Activated naive CD4-positive, alpha-beta T cell treated with anti-CD3 and anti-CD28 coated beads for 36 hours (primary cell): ENCODE data around the gene SERPINA12. TPM values are rescaled to one million over a fixed set of nuclear protein-coding genes. Genes with fewer than 3 reads are reported as not detected.

Experiments
- CTCF ChIA-PET: fragments of 350-600 bp; sonication (Branson Sonifier 250); formaldehyde crosslinking; loops from one replicate; lab custom pipeline; 2021; ENCODE audit warnings: antibody characterized with exemption; lab: Charles Lee
- DNase-seq: peaks from one replicate; pipeline ENCODE4 v3.0.0-alpha.2; 2020
- H3K27ac Mint-ChIP-seq: one replicate; pipeline ENCODE4 v1.8.0; 2021; ENCODE audit warnings: mild to moderate bottlenecking, mixed read lengths
- H3K27me3 Mint-ChIP-seq: one replicate; pipeline ENCODE4 v1.8.0; 2021; ENCODE audit warnings: low read depth, mixed read lengths
- H3K36me3 Mint-ChIP-seq: one replicate; pipeline ENCODE4 v1.8.0; 2021; ENCODE audit warnings: low read depth, mixed read lengths
- H3K4me1 Mint-ChIP-seq: one replicate; pipeline ENCODE4 v1.8.0; 2021; ENCODE audit warnings: low read depth, mixed read lengths
- H3K4me3 Mint-ChIP-seq: one replicate; pipeline ENCODE4 v1.8.0; 2021; ENCODE audit warnings: mild to moderate bottlenecking, moderate library complexity, mixed read lengths
- H3K9me3 Mint-ChIP-seq: one replicate; pipeline ENCODE4 v1.8.0; 2021; ENCODE audit warnings: mixed read lengths
- intact Hi-C: fragments of 100-400 bp; cut with micrococcal nuclease; formaldehyde crosslinking; loops from one replicate; pipeline ENCODE4 v1.15.1; 2023
- total RNA-seq, 2 experiments: library from RNA; stranded (reverse); gene quantifications; one replicate each; pipeline ENCODE4 v1.2.3, GENCODE V29; 2021

The SERPINA12 gene
- total RNA-seq, 2 experiments from 2014 or later, result not detected

- CTCF ChIA-PET, result no interaction called here
- Mint-ChIP-seq H3K27me3 (peaks cover 24% of the 10 kb centered on the region), H3K9me3 (no peaks in the 10 kb centered on the region), H3K4me3 (no peak overlapping the region), H3K4me1 (no peaks in the 10 kb centered on the region), H3K36me3 (no peaks in the 10 kb centered on the region), H3K27ac (no peak overlapping the region)
- DNase-seq, result no peak
- intact Hi-C loops, result no loop called here
Observed at GRCh38 chr14:94451826-94452225, 57.4 kb downstream of the SERPINA12 start.

- CTCF ChIA-PET, result no interaction called here
- intact Hi-C loops, result no loop called here
- H3K9me3 Mint-ChIP-seq, result no peaks in the 10 kb centered on the region
- no peak for DNase-seq
- no peak overlapping the region for H3K4me3 Mint-ChIP-seq
- H3K27me3 Mint-ChIP-seq, result peaks cover 24% of the 10 kb centered on the region
- no peaks in the 10 kb centered on the region for H3K36me3 Mint-ChIP-seq
- H3K4me1 Mint-ChIP-seq, result no peaks in the 10 kb centered on the region
- H3K27ac Mint-ChIP-seq, result no peak overlapping the region
Observed at GRCh38 chr14:94451091-94451771, 58.0 kb downstream of the SERPINA12 start.

- H3K4me3 Mint-ChIP-seq, result no peak overlapping the region
- CTCF ChIA-PET, result no interaction called here
- H3K27ac Mint-ChIP-seq, result no peak overlapping the region
Observed at GRCh38 chr14:94450722-94451090, 58.6 kb downstream of the SERPINA12 start.

GRCh38 chr14:94449930-94450329 is 59.3 kb downstream of the SERPINA12 start:
- Mint-ChIP-seq H3K9me3 (no peaks in the 10 kb centered on the region), H3K4me3 (no peak overlapping the region), H3K4me1 (no peaks in the 10 kb centered on the region), H3K36me3 (no peaks in the 10 kb centered on the region), H3K27me3 (peaks cover 17% of the 10 kb centered on the region), H3K27ac (no peak overlapping the region)
- no peak for DNase-seq
- intact Hi-C loops, result no loop called here
- CTCF ChIA-PET, result no interaction called here

More at GRCh38 chr14:94450722-94451090, 58.6 kb downstream of the SERPINA12 start:
- intact Hi-C loops, result no loop called here
- DNase-seq, result no peak
- H3K27me3 Mint-ChIP-seq, result peaks cover 21% of the 10 kb centered on the region
- H3K4me1 Mint-ChIP-seq, result no peaks in the 10 kb centered on the region
- H3K9me3 Mint-ChIP-seq, result no peaks in the 10 kb centered on the region
- no peaks in the 10 kb centered on the region for H3K36me3 Mint-ChIP-seq

- no peaks in the 10 kb centered on the region for H3K36me3 Mint-ChIP-seq
- H3K4me3 Mint-ChIP-seq, result no peak overlapping the region
- no peaks in the 10 kb centered on the region for H3K9me3 Mint-ChIP-seq
- H3K27me3 Mint-ChIP-seq, result peaks cover 9% of the 10 kb centered on the region
- CTCF ChIA-PET, result no interaction called here
- H3K4me1 Mint-ChIP-seq, result no peaks in the 10 kb centered on the region
- H3K27ac Mint-ChIP-seq, result no peak overlapping the region
- DNase-seq, result no peak
- intact Hi-C loops, result no loop called here
Observed at GRCh38 chr14:94448071-94448808, 61.0 kb downstream of the SERPINA12 start.

GRCh38 chr14:94447206-94447605 is 62.1 kb downstream of the SERPINA12 start:
- CTCF ChIA-PET, result interaction anchor here (0.5 to 1.1 kb wide), 2 partner anchors 13 to 39 kb away, joined by 3 to 5 read pairs; no protein-coding TSS in a partner anchor
- Mint-ChIP-seq H3K36me3 (no peaks in the 10 kb centered on the region), H3K9me3 (no peaks in the 10 kb centered on the region), H3K4me3 (no peak overlapping the region), H3K4me1 (no peaks in the 10 kb centered on the region), H3K27ac (no peak overlapping the region), H3K27me3 (peaks cover 8% of the 10 kb centered on the region)
- DNase-seq, result no peak
- intact Hi-C loops, result no loop called here

- CTCF ChIA-PET, result interaction anchor here (0.8 kb wide), 1 partner anchor 12 kb away, joined by 4 read pairs; no protein-coding TSS in a partner anchor
Observed at GRCh38 chr14:94446126-94446525, 63.1 kb downstream of the SERPINA12 start.

GRCh38 chr14:94445003-94445402 is 64.3 kb downstream of the SERPINA12 start:
- Mint-ChIP-seq H3K4me1 (no peaks in the 10 kb centered on the region), H3K9me3 (no peaks in the 10 kb centered on the region), H3K36me3 (no peaks in the 10 kb centered on the region), H3K27ac (no peak overlapping the region), H3K4me3 (no peak overlapping the region), H3K27me3 (peaks cover 13% of the 10 kb centered on the region)
- DNase-seq, result no peak
- CTCF ChIA-PET, result interaction anchor here (0.6 to 0.9 kb wide), 2 partner anchors 12 to 431 kb away, joined by 3 read pairs; no protein-coding TSS in a partner anchor
- intact Hi-C loops, result no loop called here

More at GRCh38 chr14:94446126-94446525, 63.1 kb downstream of the SERPINA12 start:
- intact Hi-C loops, result no loop called here
- Mint-ChIP-seq H3K27me3 (peaks cover 16% of the 10 kb centered on the region), H3K9me3 (no peaks in the 10 kb centered on the region), H3K4me1 (no peaks in the 10 kb centered on the region), H3K4me3 (no peak overlapping the region), H3K36me3 (no peaks in the 10 kb centered on the region), H3K27ac (no peak overlapping the region)
- DNase-seq, result no peak

- no peak for DNase-seq
- Mint-ChIP-seq H3K36me3 (no peaks in the 10 kb centered on the region), H3K9me3 (no peaks in the 10 kb centered on the region), H3K4me3 (no peak overlapping the region), H3K27me3 (peaks cover 16% of the 10 kb centered on the region), H3K4me1 (no peaks in the 10 kb centered on the region), H3K27ac (no peak overlapping the region)
- intact Hi-C loops, result no loop called here
- CTCF ChIA-PET, result no interaction called here
Observed at GRCh38 chr14:94441531-94442205, 67.6 kb downstream of the SERPINA12 start.

GRCh38 chr14:94441130-94441529 is 68.1 kb downstream of the SERPINA12 start:
- H3K27me3 Mint-ChIP-seq, result peaks cover 16% of the 10 kb centered on the region
- H3K4me3 Mint-ChIP-seq, result no peak overlapping the region
- DNase-seq, result no peak
- no peaks in the 10 kb centered on the region for H3K9me3 Mint-ChIP-seq
- CTCF ChIA-PET, result no interaction called here
- intact Hi-C loops, result no loop called here
- no peak overlapping the region for H3K27ac Mint-ChIP-seq
- H3K36me3 Mint-ChIP-seq, result no peaks in the 10 kb centered on the region
- no peaks in the 10 kb centered on the region for H3K4me1 Mint-ChIP-seq

- Mint-ChIP-seq H3K27ac (no peak overlapping the region), H3K4me3 (no peak overlapping the region), H3K27me3 (peaks cover 24% of the 10 kb centered on the region), H3K36me3 (no peaks in the 10 kb centered on the region), H3K4me1 (no peaks in the 10 kb centered on the region), H3K9me3 (no peaks in the 10 kb centered on the region)
- no peak for DNase-seq
- CTCF ChIA-PET, result no interaction called here
- intact Hi-C loops, result no loop called here
Observed at GRCh38 chr14:94439453-94440057, 69.7 kb downstream of the SERPINA12 start.
